ENCODE data around the gene DNAAF5.

DNAAF5 gene

GRCh38 chr7:778271-778967 is 51.9 kb downstream of the DNAAF5 start:
- DNase-seq (ENCODE audit: low read depth), result no peak
- no peak for TF ChIP-seq CTCF (conservative IDR thresholded peaks at IDR 0.05; ENCODE audit: low read length)
- H3K4me3 ChIP-seq (ENCODE audit: low read length), result no peak overlapping the region

- no peak for TF ChIP-seq CTCF (conservative IDR thresholded peaks at IDR 0.05; ENCODE audit: low read length)
- H3K4me3 ChIP-seq (ENCODE audit: low read length), result no peak overlapping the region
- no peak for DNase-seq (ENCODE audit: low read depth)
Measured at GRCh38 chr7:778968-779451, 52.5 kb downstream of the DNAAF5 start.

GRCh38 chr7:779480-779879 is 53.0 kb downstream of the DNAAF5 start:
- DNase-seq (ENCODE audit: low read depth), result no peak
- no peak overlapping the region for H3K4me3 ChIP-seq (ENCODE audit: low read length)
- TF ChIP-seq CTCF (conservative IDR thresholded peaks at IDR 0.05; ENCODE audit: low read length), result no peak

- no peak for TF ChIP-seq CTCF (conservative IDR thresholded peaks at IDR 0.05; ENCODE audit: low read length)
- DNase-seq (ENCODE audit: low read depth), result no peak
- H3K4me3 ChIP-seq (ENCODE audit: low read length), result no peak overlapping the region
Measured at GRCh38 chr7:780081-780480, 53.6 kb downstream of the DNAAF5 start.

GRCh38 chr7:780516-780915 is 54.0 kb downstream of the DNAAF5 start:
- no peak for DNase-seq (ENCODE audit: low read depth)
- no peak for TF ChIP-seq CTCF (conservative IDR thresholded peaks at IDR 0.05; ENCODE audit: low read length)
- H3K4me3 ChIP-seq (ENCODE audit: low read length), result no peak overlapping the region

GRCh38 chr7:781186-781849 is 54.8 kb downstream of the DNAAF5 start:
- no peak overlapping the region for H3K4me3 ChIP-seq (ENCODE audit: low read length)
- no peak for TF ChIP-seq CTCF (conservative IDR thresholded peaks at IDR 0.05; ENCODE audit: low read length)
- DNase-seq (ENCODE audit: low read depth), result no peak

Measured in AG10803 (cell line).